Progenitor cell of endocrine pancreas (in vitro differentiated cells): ENCODE results near the gene MON2. TPM values are rescaled to one million over a fixed set of nuclear protein-coding genes. Genes with fewer than 3 reads are reported as not detected.
"Not testable (repeated sequence)": the region's sequence is repeated elsewhere in the genome, so short reads cannot be mapped to it uniquely, and the experiment has no call there.

Experiments
- DNase-seq: peaks from one replicate; pipeline ENCODE4 v3.0.0; 2021; ENCODE audit warnings: low spot score; ENCODE audit not compliant: unreplicated experiment
- H3K27ac Mint-ChIP-seq: 2 replicates; pipeline ENCODE4 v1.8.0; 2021; ENCODE audit warnings: mild to moderate bottlenecking, moderate library complexity, mixed read lengths
- H3K27me3 Mint-ChIP-seq: 2 replicates; pipeline ENCODE4 v1.8.0; 2021; ENCODE audit warnings: mixed read lengths
- H3K36me3 Mint-ChIP-seq: 2 replicates; pipeline ENCODE4 v1.8.0; 2022; ENCODE audit warnings: mixed read lengths; ENCODE audit not compliant: insufficient read depth
- H3K4me1 Mint-ChIP-seq: 2 replicates; pipeline ENCODE4 v1.8.0; 2021; ENCODE audit warnings: low read depth, mixed read lengths
- H3K4me3 Mint-ChIP-seq: 2 replicates; pipeline ENCODE4 v1.8.0; 2021; ENCODE audit warnings: low read depth, mild to moderate bottlenecking, moderate library complexity, mixed read lengths
- H3K9me3 Mint-ChIP-seq: 2 replicates; pipeline ENCODE4 v1.8.0; 2021; ENCODE audit warnings: low read depth, mixed read lengths
- CTCF ChIP-seq: fragments of 200-600 bp; sonication (generic); IDR thresholded peaks from one replicate; pipeline ENCODE4 v1.5.0; 2021; ENCODE audit warnings: antibody characterized with exemption, mild to moderate bottlenecking; ENCODE audit not compliant: unreplicated experiment
- total RNA-seq: library from RNA; stranded (reverse); gene quantifications from 2 replicates; pipeline ENCODE4 v1.2.1, GENCODE V29; 2021

MON2 gene
- total RNA-seq, 1 donor from 2014 or later: 53.1 TPM

- Mint-ChIP-seq H3K27me3 (no peaks in the 10 kb centered on the region), H3K4me1 (no peaks in the 10 kb centered on the region), H3K36me3 (peaks cover 2% of the 10 kb centered on the region), H3K27ac (no peak overlapping the region), H3K4me3 (no peak overlapping the region), H3K9me3 (peaks cover 22% of the 10 kb centered on the region)
- no peak for TF ChIP-seq CTCF
- DNase-seq: no peak
Observed at GRCh38 chr12:62458626-62459025, 8.0 kb upstream of the MON2 start.

- peaks cover 24% of the 10 kb centered on the region for H3K9me3 Mint-ChIP-seq
- no peak overlapping the region for H3K27ac Mint-ChIP-seq
- no peak for DNase-seq
- no peak for TF ChIP-seq CTCF
- no peaks in the 10 kb centered on the region for H3K4me1 Mint-ChIP-seq
- H3K36me3 Mint-ChIP-seq: peaks cover 2% of the 10 kb centered on the region
- H3K27me3 Mint-ChIP-seq: no peaks in the 10 kb centered on the region
- no peak overlapping the region for H3K4me3 Mint-ChIP-seq
Observed at GRCh38 chr12:62459976-62460375, 6.7 kb upstream of the MON2 start.

- H3K4me3 Mint-ChIP-seq, H3K27ac Mint-ChIP-seq, H3K27me3 Mint-ChIP-seq, DNase-seq, H3K4me1 Mint-ChIP-seq, H3K36me3 Mint-ChIP-seq: not testable (repeated sequence)
- peaks cover 20% of the 10 kb centered on the region for H3K9me3 Mint-ChIP-seq
Observed at GRCh38 chr12:62461171-62461837, 5.3 kb upstream of the MON2 start.

- peaks cover 20% of the 10 kb centered on the region for H3K9me3 Mint-ChIP-seq
- not testable (repeated sequence) for H3K4me3 Mint-ChIP-seq, H3K4me1 Mint-ChIP-seq, H3K27ac Mint-ChIP-seq, DNase-seq, H3K36me3 Mint-ChIP-seq, H3K27me3 Mint-ChIP-seq
Observed at GRCh38 chr12:62463252-62463651, 3.4 kb upstream of the MON2 start.

GRCh38 chr12:62466018-62466593 is 520 bp upstream of the MON2 start:
- Mint-ChIP-seq H3K27ac (peak overlapping the region; percentile 95), H3K36me3 (peaks cover 2% of the 10 kb centered on the region), H3K4me3 (peak overlapping the region; percentile 94), H3K27me3 (no peaks in the 10 kb centered on the region), H3K4me1 (peaks cover 11% of the 10 kb centered on the region), H3K9me3 (peaks cover 11% of the 10 kb centered on the region)
- no peak for TF ChIP-seq CTCF
- no peak for DNase-seq

GRCh38 chr12:62468397-62468796 is 1.8 kb downstream of the MON2 start:
- DNase-seq: no peak
- H3K4me3 Mint-ChIP-seq: peak overlapping the region; percentile 42
- peaks cover 11% of the 10 kb centered on the region for H3K4me1 Mint-ChIP-seq
- peaks cover 5% of the 10 kb centered on the region for H3K9me3 Mint-ChIP-seq
- TF ChIP-seq CTCF: no peak
- H3K36me3 Mint-ChIP-seq: no peaks in the 10 kb centered on the region
- no peak overlapping the region for H3K27ac Mint-ChIP-seq
- H3K27me3 Mint-ChIP-seq: no peaks in the 10 kb centered on the region
